HG02938 (cell line): Measurements from ENCODE around the gene TBC1D5.
"Not testable (repeated sequence)": the region's sequence is repeated elsewhere in the genome, so short reads cannot be mapped to it uniquely, and the experiment has no call there.

Source experiments
- ATAC-seq: cut with Tn5 transposase; IDR thresholded peaks from one replicate; pipeline ENCODE4 v1.9.1; 2021; ENCODE audit warnings: mild to moderate bottlenecking, moderate library complexity; ENCODE audit not compliant: unreplicated experiment

The TBC1D5 gene

GRCh38 chr3:17552351-17552750 lies 190.1 kb downstream of the TBC1D5 start:
- no peak for ATAC-seq

- ATAC-seq: no peak
Measured at GRCh38 chr3:17551895-17552294, 190.5 kb downstream of the TBC1D5 start.

- ATAC-seq: no peak
Measured at GRCh38 chr3:17551333-17551732, 191.1 kb downstream of the TBC1D5 start.

- no peak for ATAC-seq
Measured at GRCh38 chr3:17550624-17551023, 191.8 kb downstream of the TBC1D5 start.

- no peak for ATAC-seq
Measured at GRCh38 chr3:17546500-17547255, 195.8 kb downstream of the TBC1D5 start.

GRCh38 chr3:17544632-17545031 lies 197.8 kb downstream of the TBC1D5 start:
- no peak for ATAC-seq

GRCh38 chr3:17542591-17542990 lies 199.8 kb downstream of the TBC1D5 start:
- ATAC-seq: no peak

GRCh38 chr3:17539436-17539835 lies 203.0 kb downstream of the TBC1D5 start:
- no peak for ATAC-seq

- no peak for ATAC-seq
Measured at GRCh38 chr3:17535274-17535673, 207.2 kb downstream of the TBC1D5 start.

GRCh38 chr3:17532446-17532845 lies 210.0 kb downstream of the TBC1D5 start:
- not testable (repeated sequence) for ATAC-seq

- no peak for ATAC-seq
Measured at GRCh38 chr3:17529677-17530076, 212.8 kb downstream of the TBC1D5 start.

- ATAC-seq: no peak
Measured at GRCh38 chr3:17518189-17519059, 224.0 kb downstream of the TBC1D5 start.

- ATAC-seq: no peak
Measured at GRCh38 chr3:17515445-17516234, 226.8 kb downstream of the TBC1D5 start.

- ATAC-seq: no peak
Measured at GRCh38 chr3:17514597-17514996, 227.8 kb downstream of the TBC1D5 start.

- no peak for ATAC-seq
Measured at GRCh38 chr3:17510265-17510664, 232.2 kb downstream of the TBC1D5 start.

GRCh38 chr3:17508180-17508752 lies 234.2 kb downstream of the TBC1D5 start:
- ATAC-seq: no peak

- no peak for ATAC-seq
Measured at GRCh38 chr3:17507480-17507879, 235.0 kb downstream of the TBC1D5 start.

- ATAC-seq: no peak
Measured at GRCh38 chr3:17505856-17506255, 236.6 kb downstream of the TBC1D5 start.

GRCh38 chr3:17501745-17502144 lies 240.7 kb downstream of the TBC1D5 start:
- no peak for ATAC-seq

- ATAC-seq: no peak
Measured at GRCh38 chr3:17500618-17501017, 241.8 kb downstream of the TBC1D5 start.
